Transverse colon (tissue), 4 donors: Measurements from ENCODE around the gene PCCA. TPM values are rescaled to one million over a fixed set of nuclear protein-coding genes. Genes with fewer than 3 reads are reported as not detected.

Experiments used
- DNase-seq: peaks from one replicate; pipeline ENCODE4 v3.0.0-alpha.2; 2019
- H3K27ac ChIP-seq, 4 donors: fragments of 200-600 bp; sonication (generic); 2 replicates each; pipeline ENCODE4 v1.5.1; 2016 to 2018; ENCODE audit warnings: inconsistent platforms in 4 of 4
- H3K27me3 ChIP-seq: fragments of 200-600 bp; sonication (generic); 2 replicates; pipeline ENCODE4 v1.5.1; 2017; ENCODE audit warnings: inconsistent platforms
- H3K36me3 ChIP-seq, 4 donors: fragments of 200-600 bp; sonication (generic); 2 replicates each; pipeline ENCODE4 v1.5.1; 2017 to 2019; ENCODE audit warnings: inconsistent platforms in 4 of 4
- H3K4me1 ChIP-seq, 4 donors: fragments of 200-600 bp; sonication (generic); 2 replicates each; pipeline ENCODE4 v1.5.1; 2017 to 2020; ENCODE audit warnings: inconsistent platforms in 4 of 4
- H3K4me3 ChIP-seq, 4 donors: fragments of 200-600 bp; sonication (generic); 1 replicate in 1 of 4; 2 replicates in 3 of 4; pipeline versions ENCODE4 v1.5.1 to v1.6.1; 2017 to 2019; ENCODE audit warnings: inconsistent platforms in 4 of 4
- H3K9me3 ChIP-seq, 2 donors: fragments of 200-600 bp; sonication (generic); 2 replicates each; pipeline ENCODE4 v1.5.1; 2017 to 2019; ENCODE audit warnings: inconsistent platforms in 2 of 2
- CTCF ChIP-seq, 5 experiments: fragments of 200-600 bp in 3 of 5; fragments of 450-650 bp in 2 of 5; sonication (generic) in 3 of 5; IDR thresholded peaks; 1 replicate in 2 of 5; 2 replicates in 3 of 5; pipeline ENCODE4 v1.5.1; 2016 to 2017; ENCODE audit warnings: antibody characterized with exemption in 5 of 5, inconsistent platforms in 3 of 5, mild to moderate bottlenecking in 2 of 5, moderate library complexity in 1 of 5
- EP300 ChIP-seq: sonication (generic); formaldehyde crosslinking; IDR thresholded peaks from one replicate; pipeline ENCODE4 v1.6.1; 2017; ENCODE audit warnings: antibody characterized with exemption, low read depth
- POLR2A ChIP-seq: fragments of 450-650 bp; IDR thresholded peaks from one replicate; pipeline ENCODE4 v1.6.1; 2016; ENCODE audit warnings: antibody characterized with exemption, mild to moderate bottlenecking, moderate library complexity
- POLR2AphosphoS5 ChIP-seq, 3 donors: sonication (generic); formaldehyde crosslinking; IDR thresholded peaks; one replicate each; pipeline ENCODE4 v1.6.1; 2016; ENCODE audit warnings: antibody characterized with exemption in 3 of 3
- WGBS, 2 donors: methylation state at CpG; one replicate each; pipeline ENCODE4 v1.1.5; 2018; ENCODE audit warnings: low coverage in 1 of 2; 5-methylcytosine and 5-hydroxymethylcytosine counted together
- in situ Hi-C, 4 donors: fragments of 200-750 bp; cut with MboI; loops; one replicate each; pipeline versions ENCODE4 v1.15.0 to v1.15.1; 2017; ENCODE audit warnings: low sequenced_read_pairs in 3 of 4, low pct_ligation_motif_present in 1 of 4, low pct_unique_long_range_greater_than_20kb in 1 of 4
- intact Hi-C: fragments of 100-400 bp; cut with DNase I; formaldehyde crosslinking; loops from one replicate; pipeline ENCODE4 v1.15.1; 2023; ENCODE audit warnings: low total_unique reads
- total RNA-seq, 4 donors: library from RNA; depleted of rRNA; stranded (reverse); fragments of >200 nt; gene quantifications; one replicate each; pipeline ENCODE4 v1.1.0, GENCODE V29; 2016

PCCA gene
- total RNA-seq, 4 donors from 2014 or later = 13.1 to 87.8 (median 74.6) TPM

DNA sequence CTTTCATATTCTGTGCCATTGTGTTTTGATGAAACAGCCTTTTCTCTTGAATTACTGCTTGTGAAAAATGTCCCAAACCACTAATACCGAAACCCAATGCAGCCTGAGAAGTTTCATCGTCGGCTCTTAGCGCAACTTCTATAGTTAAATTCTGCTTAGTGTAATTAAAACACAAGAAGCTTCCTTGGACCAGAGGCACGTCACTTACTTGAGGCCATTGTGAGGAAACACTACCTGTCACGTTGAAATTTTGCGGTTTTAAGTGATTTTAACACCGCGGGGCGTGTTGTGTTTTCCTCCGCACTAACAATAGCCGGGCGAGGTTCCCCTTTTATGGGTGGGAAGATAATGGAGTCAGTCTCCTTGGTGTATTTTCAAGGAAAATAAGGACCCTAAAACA, 428.8 kb downstream of the PCCA start:
- WGBS, 2 donors = 60 to 70% methylated on average over 2 to 13 of the region's 13 CpGs
- in situ Hi-C loops (loop anchor here (10.0 to 25.0 kb wide), 6 partner anchors 280 to 863 kb away; no protein-coding TSS in a partner anchor), intact Hi-C loops (no loop called here)
- Histone ChIP-seq H3K4me3 (peak overlapping the region in 2 of 4 donors; percentile 1 to 18), H3K36me3 (no peaks in the 10 kb centered on the region), H3K27ac (peak overlapping the region in 3 of 4 donors; percentile 63 to 69 (median 67)), H3K27me3 (no peaks in the 10 kb centered on the region), H3K9me3 (no peaks in the 10 kb centered on the region), H3K4me1 (peaks cover 0 to 24% (median 5%) of the 10 kb centered on the region in 4 donors)
- TF ChIP-seq EP300 = no peak
- TF ChIP-seq POLR2A = no peak
- TF ChIP-seq CTCF (IDR thresholded peaks at IDR 0.05) = no peak
- TF ChIP-seq POLR2AphosphoS5 (IDR thresholded peaks at IDR 0.05) = no peak
- DNase-seq = no peak

- no peaks in the 10 kb centered on the region for H3K27me3 ChIP-seq
- H3K4me1 ChIP-seq = peaks cover 0 to 24% (median 5%) of the 10 kb centered on the region in 4 donors
- no peaks in the 10 kb centered on the region for H3K9me3 ChIP-seq
- H3K4me3 ChIP-seq = no peak overlapping the region
- H3K36me3 ChIP-seq = no peaks in the 10 kb centered on the region
- TF ChIP-seq POLR2AphosphoS5 (IDR thresholded peaks at IDR 0.05) (no peak), POLR2A (no peak), EP300 (no peak), CTCF (IDR thresholded peaks at IDR 0.05) (no peak)
- intact Hi-C loops (no loop called here), in situ Hi-C loops (loop anchor here (10.0 to 25.0 kb wide), 6 partner anchors 281 to 864 kb away; no protein-coding TSS in a partner anchor)
- DNase-seq = no peak
- peak overlapping the region in 1 of 4 donors; percentile 67 for H3K27ac ChIP-seq
- 66 to 74% methylated on average over 6 to 8 of the region's 8 CpGs for WGBS, 2 donors
Measured at GRCh38 chr13:100518394-100519062, 429.6 kb downstream of the PCCA start.

GRCh38 chr13:100519626-100520025, 430.7 kb downstream of the PCCA start:
- H3K27me3 ChIP-seq = no peaks in the 10 kb centered on the region
- WGBS, 2 donors = 95 to 97% methylated on average over 8 to 9 of the region's 9 CpGs
- H3K4me3 ChIP-seq = no peak overlapping the region
- no peak for DNase-seq
- peaks cover 0 to 18% (median 5%) of the 10 kb centered on the region in 4 donors for H3K4me1 ChIP-seq
- H3K36me3 ChIP-seq = no peaks in the 10 kb centered on the region
- intact Hi-C loops = no loop called here
- H3K27ac ChIP-seq = no peak overlapping the region
- in situ Hi-C loops = loop anchor here (10.0 to 25.0 kb wide), 6 partner anchors 282 to 865 kb away; no protein-coding TSS in a partner anchor
- H3K9me3 ChIP-seq = no peaks in the 10 kb centered on the region
- TF ChIP-seq POLR2AphosphoS5 (IDR thresholded peaks at IDR 0.05) (no peak), POLR2A (no peak), CTCF (IDR thresholded peaks at IDR 0.05) (no peak), EP300 (no peak)

GRCh38 chr13:100520936-100521850, 432.3 kb downstream of the PCCA start:
- Histone ChIP-seq H3K4me3 (no peak overlapping the region), H3K27ac (no peak overlapping the region), H3K36me3 (no peaks in the 10 kb centered on the region), H3K4me1 (peaks cover 0 to 16% (median 5%) of the 10 kb centered on the region in 4 donors), H3K9me3 (no peaks in the 10 kb centered on the region), H3K27me3 (no peaks in the 10 kb centered on the region)
- in situ Hi-C loops = loop anchor here in 3 of 4 donors (25.0 kb wide), 4 partner anchors 284 to 859 kb away; no protein-coding TSS in a partner anchor
- TF ChIP-seq EP300 (no peak), CTCF (IDR thresholded peaks at IDR 0.05) (no peak), POLR2AphosphoS5 (IDR thresholded peaks at IDR 0.05) (no peak), POLR2A (no peak)
- 80 to 86% methylated on average over 13 to 27 of the region's 27 CpGs for WGBS, 2 donors
- DNase-seq = no peak
- intact Hi-C loops = no loop called here
